Spinal cord (tissue), 10 donors: ENCODE measurements around the gene IPO11. TPM values are rescaled to one million over a fixed set of nuclear protein-coding genes. Genes with fewer than 3 reads are reported as not detected.
"Not testable (repeated sequence)": the region's sequence is repeated elsewhere in the genome, so short reads cannot be mapped to it uniquely, and the experiment has no call there.

Experiments
- DNase-seq, 6 donors: peaks; one replicate each; pipeline versions ENCODE4 v3.0.0 to v3.0.0-alpha.2; 2013 to 2015; ENCODE audit warnings: low spot score in 6 of 6, low read depth in 4 of 6
- H3K27ac ChIP-seq: one replicate; pipeline ENCODE4 v1.5.1; 2013; ENCODE audit warnings: low read depth, low read length, control low read depth
- H3K27me3 ChIP-seq: one replicate; pipeline ENCODE4 v1.6.1; 2013; ENCODE audit warnings: low read length; ENCODE audit not compliant: control insufficient read depth, insufficient read depth
- H3K36me3 ChIP-seq: one replicate; pipeline ENCODE4 v1.6.1; 2013; ENCODE audit warnings: low read length; ENCODE audit not compliant: control insufficient read depth, insufficient read depth
- H3K4me1 ChIP-seq: one replicate; pipeline ENCODE4 v1.6.1; 2013; ENCODE audit warnings: low read length; ENCODE audit not compliant: control insufficient read depth, insufficient read depth
- H3K4me3 ChIP-seq: one replicate; pipeline ENCODE4 v1.5.1; 2013; ENCODE audit warnings: low read depth, low read length, control low read depth
- H3K9me3 ChIP-seq: one replicate; pipeline ENCODE4 v1.6.1; 2013; ENCODE audit warnings: low read length; ENCODE audit not compliant: control insufficient read depth, insufficient read depth
- WGBS: methylation state at CpG from one replicate; pipeline ENCODE4 v1.1.5; 2013; ENCODE audit warnings: missing lambda C conversion rate; ENCODE audit not compliant: insufficient coverage; 5-methylcytosine and 5-hydroxymethylcytosine counted together
- polyA plus RNA-seq, 2 donors: library from polyadenylated mRNA; unstranded; fragments of 120-200 nt; gene quantifications; one replicate each; pipeline ENCODE4 v1.2.1, GENCODE V29; 2013; ENCODE audit not compliant: insufficient read length in 2 of 2
- total RNA-seq, 2 donors: library from RNA; depleted of rRNA in 1 of 2; stranded (reverse); fragments of 120-200 nt in 1 of 2; fragments of >200 nt in 1 of 2; gene quantifications; one replicate each; pipeline versions ENCODE4 v1.2.3 to v1.2.4, GENCODE V29; 2013 to 2014
- donor health status: healthy.

IPO11 gene
- total and polyA plus RNA-seq, 4 donors = 19.1 to 43.8 (median 23.9) TPM

DNA sequence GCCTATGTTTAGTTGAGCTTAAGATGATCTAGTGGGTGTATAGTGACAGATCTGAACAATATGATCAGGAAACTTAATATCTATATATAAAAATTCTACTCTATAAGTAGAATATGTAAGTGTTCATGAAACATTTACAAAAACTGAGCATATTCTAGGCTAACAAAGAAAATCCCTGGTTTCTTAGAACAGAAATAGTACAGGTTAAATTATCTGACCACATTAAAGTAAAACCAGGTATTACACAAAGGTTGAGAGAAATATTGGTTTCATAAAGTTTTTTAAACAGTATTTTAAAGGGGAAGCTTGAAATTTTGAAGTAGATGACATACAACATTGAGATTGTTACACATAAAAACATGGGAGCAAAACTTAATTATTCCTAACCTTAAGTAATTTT, 205.4 kb downstream of the IPO11 start:
- H3K4me3 ChIP-seq = no peak overlapping the region
- peaks cover 2% of the 10 kb centered on the region for H3K36me3 ChIP-seq
- H3K9me3 ChIP-seq = no peaks in the 10 kb centered on the region
- DNase-seq = no peak
- no peaks in the 10 kb centered on the region for H3K4me1 ChIP-seq
- H3K27ac ChIP-seq = no peak overlapping the region
- H3K27me3 ChIP-seq = no peaks in the 10 kb centered on the region

- H3K36me3 ChIP-seq = no peaks in the 10 kb centered on the region
- no peak overlapping the region for H3K4me3 ChIP-seq
- H3K9me3 ChIP-seq = no peaks in the 10 kb centered on the region
- DNase-seq = no peak
- H3K27me3 ChIP-seq = no peaks in the 10 kb centered on the region
- H3K4me1 ChIP-seq = no peaks in the 10 kb centered on the region
- no peak overlapping the region for H3K27ac ChIP-seq
- WGBS = 78% methylated on average over 5 of the region's 5 CpGs
These were observed 208.2 kb downstream of the IPO11 start for GRCh38 chr5:62620761-62621160.

DNA sequence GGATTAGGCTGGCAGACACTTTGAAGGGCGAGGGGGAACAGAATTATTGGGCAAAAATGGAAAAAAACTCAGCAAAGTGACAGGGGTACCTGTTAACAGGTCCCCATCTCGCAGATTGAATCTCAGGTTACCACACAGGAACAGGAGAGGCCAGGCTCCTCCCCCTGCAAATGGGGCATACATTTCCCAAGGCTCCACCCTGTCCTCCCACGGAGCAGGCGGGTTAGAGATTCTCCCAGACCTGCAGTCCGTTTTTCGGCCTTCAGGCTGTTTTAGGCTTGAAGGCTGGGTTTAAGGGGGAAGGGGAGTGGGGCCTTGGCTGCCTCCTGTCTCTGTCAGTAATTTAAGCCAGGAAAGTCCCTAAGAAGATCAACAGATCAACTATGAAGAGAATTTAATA, 208.7 kb downstream of the IPO11 start:
- Histone ChIP-seq H3K27me3 (no peaks in the 10 kb centered on the region), H3K36me3 (no peaks in the 10 kb centered on the region), H3K4me1 (no peaks in the 10 kb centered on the region), H3K4me3 (no peak overlapping the region), H3K27ac (no peak overlapping the region), H3K9me3 (no peaks in the 10 kb centered on the region)
- 79% methylated on average over 2 of the region's 6 CpGs for WGBS
- DNase-seq = no peak

DNA sequence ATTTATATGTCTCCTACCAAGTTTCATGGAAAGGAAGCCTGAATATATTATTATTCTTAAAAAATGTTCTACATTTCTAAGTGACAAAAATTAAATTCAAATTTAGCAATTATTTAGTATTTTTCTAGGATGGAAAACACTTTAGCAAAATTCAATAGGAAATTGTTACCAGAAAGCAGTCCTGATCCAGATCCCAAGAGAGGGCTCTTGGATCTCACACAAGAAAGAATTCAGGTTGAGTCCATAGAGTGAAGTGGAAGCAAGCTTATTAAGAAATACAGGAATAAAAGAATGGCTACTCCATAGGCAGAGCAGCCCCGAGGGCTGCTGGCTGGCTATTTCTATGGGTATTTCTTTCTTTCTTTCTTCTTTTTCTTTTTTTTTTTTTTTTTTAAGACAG, 210.7 kb downstream of the IPO11 start:
- no peaks in the 10 kb centered on the region for H3K27me3 ChIP-seq
- no peaks in the 10 kb centered on the region for H3K36me3 ChIP-seq
- H3K4me3 ChIP-seq = no peak overlapping the region
- no peaks in the 10 kb centered on the region for H3K4me1 ChIP-seq
- no CpG with 5 or more reads among the region's 1 CpG for WGBS
- DNase-seq = no peak
- no peak overlapping the region for H3K27ac ChIP-seq
- H3K9me3 ChIP-seq = no peaks in the 10 kb centered on the region

DNA sequence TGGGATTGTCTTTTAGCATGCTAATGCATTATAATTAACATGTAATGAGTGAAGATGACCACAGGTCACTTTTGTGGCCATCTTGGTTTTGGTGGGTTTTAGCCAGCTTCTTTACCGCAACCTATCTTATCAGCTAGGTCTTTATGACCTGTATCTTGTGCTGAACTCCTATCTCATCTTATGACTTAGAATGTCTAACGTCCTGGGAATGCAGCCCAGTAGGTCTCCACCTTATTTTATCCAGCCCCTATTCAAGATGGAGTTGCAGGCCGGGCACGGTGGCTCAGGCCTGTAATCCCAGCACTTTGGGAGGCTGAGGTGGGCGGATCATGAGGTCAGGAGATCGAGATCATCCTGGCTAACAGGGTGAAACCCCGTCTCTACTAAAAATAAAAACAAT, 211.9 kb downstream of the IPO11 start:
- not testable (repeated sequence) for H3K9me3 ChIP-seq, H3K27ac ChIP-seq, H3K27me3 ChIP-seq, H3K4me3 ChIP-seq, H3K4me1 ChIP-seq, H3K36me3 ChIP-seq, DNase-seq
- 100% methylated on average over 3 of the region's 7 CpGs for WGBS

GRCh38 chr5:62626534-62626933, 214.0 kb downstream of the IPO11 start:
- Histone ChIP-seq H3K4me3 (no peak overlapping the region), H3K9me3 (no peaks in the 10 kb centered on the region), H3K36me3 (no peaks in the 10 kb centered on the region), H3K27ac (no peak overlapping the region), H3K27me3 (no peaks in the 10 kb centered on the region), H3K4me1 (no peaks in the 10 kb centered on the region)
- WGBS = no CpG with 5 or more reads among the region's 2 CpGs
- no peak for DNase-seq

DNA sequence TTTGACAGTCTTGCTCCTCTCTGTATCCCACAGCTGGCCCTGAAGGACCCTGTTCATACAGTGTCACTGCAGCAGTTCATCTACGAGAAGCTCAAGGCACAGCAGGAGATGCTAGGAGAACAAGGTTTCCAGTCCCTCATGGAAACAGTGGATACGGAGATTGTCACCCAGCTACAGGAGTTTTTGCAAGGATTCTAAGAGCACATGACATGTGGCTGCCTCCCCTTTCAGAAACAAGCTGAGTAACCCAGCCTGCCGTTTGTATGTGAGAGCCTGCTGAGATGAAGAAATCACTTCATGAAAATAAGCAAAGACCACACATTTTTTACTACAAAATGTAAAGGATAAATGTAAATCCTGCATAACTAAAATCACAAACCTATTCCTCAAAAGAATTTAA, 214.6 kb downstream of the IPO11 start:
- DNase-seq = no peak
- WGBS = 66% methylated on average over 2 of the region's 3 CpGs
- Histone ChIP-seq H3K27me3 (no peaks in the 10 kb centered on the region), H3K27ac (no peak overlapping the region), H3K9me3 (no peaks in the 10 kb centered on the region), H3K36me3 (no peaks in the 10 kb centered on the region), H3K4me1 (no peaks in the 10 kb centered on the region), H3K4me3 (no peak overlapping the region)

DNA sequence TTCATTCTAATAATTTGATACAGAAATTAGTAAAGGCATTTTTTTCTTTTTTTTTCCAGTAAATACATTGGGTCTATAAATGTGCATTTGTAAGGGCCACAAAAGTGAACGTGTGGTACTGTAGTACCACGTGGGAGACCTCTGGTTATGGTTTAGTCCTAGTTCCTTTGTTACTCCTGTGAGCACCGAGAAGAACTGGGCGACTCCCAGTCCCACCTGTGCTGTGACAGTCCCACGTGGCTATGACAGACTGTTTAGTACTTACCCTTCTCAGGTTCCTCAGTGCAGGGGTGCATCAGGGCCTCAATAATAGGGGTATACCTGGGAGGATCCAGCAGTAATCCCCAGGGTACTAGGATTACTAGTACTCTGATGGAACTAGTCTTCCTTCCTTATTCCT, 215.3 kb downstream of the IPO11 start:
- 73% methylated on average over 2 of the region's 5 CpGs for WGBS
- Histone ChIP-seq H3K36me3 (no peaks in the 10 kb centered on the region), H3K27ac (no peak overlapping the region), H3K4me3 (no peak overlapping the region), H3K4me1 (no peaks in the 10 kb centered on the region), H3K27me3 (no peaks in the 10 kb centered on the region), H3K9me3 (no peaks in the 10 kb centered on the region)
- no peak for DNase-seq

GRCh38 chr5:62631909-62632580, 219.5 kb downstream of the IPO11 start:
- Histone ChIP-seq H3K9me3 (no peaks in the 10 kb centered on the region), H3K27me3 (no peaks in the 10 kb centered on the region), H3K36me3 (no peaks in the 10 kb centered on the region), H3K27ac (no peak overlapping the region), H3K4me3 (no peak overlapping the region), H3K4me1 (no peaks in the 10 kb centered on the region)
- WGBS = no CpG with 5 or more reads among the region's 3 CpGs
- DNase-seq = no peak

- Histone ChIP-seq H3K9me3 (no peaks in the 10 kb centered on the region), H3K27ac (no peak overlapping the region), H3K27me3 (no peaks in the 10 kb centered on the region), H3K4me1 (no peaks in the 10 kb centered on the region), H3K36me3 (no peaks in the 10 kb centered on the region), H3K4me3 (no peak overlapping the region)
- DNase-seq = no peak
These were observed 220.7 kb downstream of the IPO11 start for GRCh38 chr5:62633243-62633642.
